22Rv1 (cell line): ENCODE data around the gene DGKG.

Experiments used
- CTCF ChIP-seq: fragments of 450-650 bp; IDR thresholded peaks from 2 replicates; pipeline ENCODE4 v1.5.1; 2017; ENCODE audit warnings: mild to moderate bottlenecking
- ZFX ChIP-seq: fragments of 450-650 bp; IDR thresholded peaks from 2 replicates; pipeline ENCODE4 v1.6.1; 2017; ENCODE audit warnings: antibody characterized with exemption, borderline replicate concordance

GRCh38 chr3:186210852-186211500 is 151.1 kb downstream of the DGKG start:
- TF ChIP-seq CTCF (no peak), ZFX (no peak)
